Upper lobe of left lung (tissue), 4 donors: ENCODE data around the gene PDK2.

Source experiments
- EP300 ChIP-seq, 4 donors: sonication (generic); formaldehyde crosslinking; IDR thresholded peaks; one replicate each; pipeline ENCODE4 v1.5.1; 2017; ENCODE audit warnings: antibody characterized with exemption in 4 of 4, control low read depth in 2 of 4
- POLR2A ChIP-seq, 4 donors: fragments of 450-650 bp; IDR thresholded peaks; one replicate each; pipeline ENCODE4 v1.5.1; 2016 to 2017; ENCODE audit warnings: antibody characterized with exemption in 4 of 4, mild to moderate bottlenecking in 2 of 4
- TF ChIP-seq, protein P1 (sequence below), 6 experiments: fragments of 450-650 bp in 4 of 6; fragments of 200-600 bp in 2 of 6; sonication (generic) in 2 of 6; IDR thresholded peaks; one replicate each; pipeline ENCODE4 v1.5.1; 2016 to 2019; ENCODE audit warnings: antibody characterized with exemption in 6 of 6

GRCh38 chr17:50081757-50082156 lies 13.4 kb upstream of the PDK2 start:
- TF ChIP-seq, protein P1, sequence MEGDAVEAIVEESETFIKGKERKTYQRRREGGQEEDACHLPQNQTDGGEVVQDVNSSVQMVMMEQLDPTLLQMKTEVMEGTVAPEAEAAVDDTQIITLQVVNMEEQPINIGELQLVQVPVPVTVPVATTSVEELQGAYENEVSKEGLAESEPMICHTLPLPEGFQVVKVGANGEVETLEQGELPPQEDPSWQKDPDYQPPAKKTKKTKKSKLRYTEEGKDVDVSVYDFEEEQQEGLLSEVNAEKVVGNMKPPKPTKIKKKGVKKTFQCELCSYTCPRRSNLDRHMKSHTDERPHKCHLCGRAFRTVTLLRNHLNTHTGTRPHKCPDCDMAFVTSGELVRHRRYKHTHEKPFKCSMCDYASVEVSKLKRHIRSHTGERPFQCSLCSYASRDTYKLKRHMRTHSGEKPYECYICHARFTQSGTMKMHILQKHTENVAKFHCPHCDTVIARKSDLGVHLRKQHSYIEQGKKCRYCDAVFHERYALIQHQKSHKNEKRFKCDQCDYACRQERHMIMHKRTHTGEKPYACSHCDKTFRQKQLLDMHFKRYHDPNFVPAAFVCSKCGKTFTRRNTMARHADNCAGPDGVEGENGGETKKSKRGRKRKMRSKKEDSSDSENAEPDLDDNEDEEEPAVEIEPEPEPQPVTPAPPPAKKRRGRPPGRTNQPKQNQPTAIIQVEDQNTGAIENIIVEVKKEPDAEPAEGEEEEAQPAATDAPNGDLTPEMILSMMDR (IDR thresholded peaks at IDR 0.05) = no peak
- TF ChIP-seq POLR2A (IDR thresholded peaks at IDR 0.05) = no peak
- no peak for TF ChIP-seq EP300 (IDR thresholded peaks at IDR 0.05)
